CD4-positive, alpha-beta T cell treated with Interleukin-4 for 1 hour (primary cell): ENCODE results near the gene THAP11.
"Not testable (repeated sequence)": the region's sequence is repeated elsewhere in the genome, so short reads cannot be mapped to it uniquely, and the experiment has no call there.

Source experiments
- DNase-seq, 2 donors: peaks; one replicate each; pipeline ENCODE4 v3.0.0-alpha.2; 2020 to 2022

THAP11 gene

DNA sequence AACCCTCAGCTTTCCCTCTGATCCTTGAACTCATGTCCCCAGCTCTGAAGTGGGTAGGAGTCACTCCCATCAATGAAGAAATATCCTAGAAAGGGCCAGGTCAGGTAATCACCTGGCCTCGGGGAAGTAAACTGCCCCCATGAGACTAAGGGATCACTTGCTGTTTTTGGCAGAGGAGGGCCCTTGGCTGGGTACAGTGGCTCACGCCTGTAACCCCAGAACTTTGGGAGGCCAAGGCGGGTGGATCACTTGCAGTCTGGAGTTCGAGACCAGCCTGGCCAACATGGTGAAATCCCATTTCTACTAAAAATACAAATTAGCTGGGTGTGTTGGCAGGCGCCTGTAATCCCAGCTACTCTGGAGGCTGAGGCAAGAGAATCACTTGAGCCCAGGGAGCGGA is 21.9 kb downstream of the THAP11 start:
- not testable (repeated sequence) for DNase-seq

GRCh38 chr16:67864594-67864993 is 22.5 kb downstream of the THAP11 start:
- DNase-seq, result no peak

GRCh38 chr16:67865318-67865717 is 23.2 kb downstream of the THAP11 start:
- DNase-seq, result no peak

GRCh38 chr16:67868290-67868689 is 26.2 kb downstream of the THAP11 start:
- no peak for DNase-seq

DNA sequence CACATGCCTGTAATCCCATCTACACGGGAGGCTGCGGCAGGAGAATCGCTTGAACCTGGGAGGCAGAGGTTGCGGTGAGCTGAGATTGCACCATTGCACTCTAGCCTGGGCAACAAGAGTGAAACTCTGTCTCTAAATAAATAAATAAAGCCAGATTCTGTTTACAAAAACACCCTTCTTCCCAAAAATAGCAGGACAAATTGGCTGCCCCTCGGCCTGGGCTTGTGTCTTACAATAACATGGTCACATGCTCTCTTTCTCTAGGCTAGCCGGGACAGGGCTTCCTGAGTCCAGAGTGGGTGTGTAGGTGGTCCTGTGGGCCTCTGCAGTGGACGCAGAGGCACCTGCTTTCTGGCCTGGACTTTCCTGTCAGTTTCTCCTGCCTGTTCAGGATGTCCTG is 27.5 kb downstream of the THAP11 start:
- no peak for DNase-seq

- DNase-seq, result no peak
Measured at GRCh38 chr16:67871256-67871655, 29.1 kb downstream of the THAP11 start.

GRCh38 chr16:67872131-67872630 is 30.1 kb downstream of the THAP11 start:
- DNase-seq, result no peak

DNA sequence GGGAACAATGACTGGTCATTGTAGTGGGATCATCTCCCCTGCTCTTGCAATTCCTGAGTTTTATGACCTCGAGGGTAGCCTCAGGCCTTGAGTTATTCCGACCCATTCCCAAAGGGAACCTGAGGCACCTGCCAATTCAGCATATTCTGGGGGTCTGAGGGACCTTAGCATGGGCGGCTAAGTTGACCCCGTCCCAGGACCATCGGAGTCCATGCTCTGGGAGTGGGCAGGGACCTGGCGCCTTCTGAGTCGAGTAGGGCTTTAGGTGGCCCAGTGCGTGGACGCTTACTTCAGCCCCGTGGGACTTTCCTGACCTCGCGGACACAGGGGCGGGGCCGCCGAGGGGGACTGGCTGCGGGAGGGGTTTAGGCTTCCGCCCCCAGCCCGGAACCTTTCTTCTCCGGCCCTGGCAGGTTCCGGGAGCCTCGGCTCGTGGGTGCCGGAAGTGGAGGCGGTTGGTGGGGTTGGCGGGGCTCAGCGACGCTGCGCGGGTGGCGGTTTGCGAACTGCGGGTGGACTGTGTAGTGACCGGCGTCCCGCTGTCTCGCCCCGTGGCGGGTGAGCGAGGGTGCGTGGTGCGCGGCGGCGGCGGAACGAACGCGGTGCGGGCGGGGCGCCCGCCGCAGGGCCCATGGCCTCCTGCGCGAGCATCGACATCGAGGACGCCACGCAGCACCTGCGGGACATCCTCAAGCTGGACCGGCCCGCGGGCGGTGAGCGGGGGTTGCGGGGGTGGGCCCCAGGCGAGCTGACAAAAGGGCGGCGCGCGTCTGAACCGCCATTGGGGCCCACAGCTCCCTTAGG is 30.7 kb downstream of the THAP11 start, which contains the start of gene EDC4:
Gene EDC4, plus strand, starts transcription at position 422 of the 804 bp plus-strand sequence. Its CDS starts 210 bp downstream, at position 632.
- DNase-seq, result peak; percentile 87 to 92

DNA sequence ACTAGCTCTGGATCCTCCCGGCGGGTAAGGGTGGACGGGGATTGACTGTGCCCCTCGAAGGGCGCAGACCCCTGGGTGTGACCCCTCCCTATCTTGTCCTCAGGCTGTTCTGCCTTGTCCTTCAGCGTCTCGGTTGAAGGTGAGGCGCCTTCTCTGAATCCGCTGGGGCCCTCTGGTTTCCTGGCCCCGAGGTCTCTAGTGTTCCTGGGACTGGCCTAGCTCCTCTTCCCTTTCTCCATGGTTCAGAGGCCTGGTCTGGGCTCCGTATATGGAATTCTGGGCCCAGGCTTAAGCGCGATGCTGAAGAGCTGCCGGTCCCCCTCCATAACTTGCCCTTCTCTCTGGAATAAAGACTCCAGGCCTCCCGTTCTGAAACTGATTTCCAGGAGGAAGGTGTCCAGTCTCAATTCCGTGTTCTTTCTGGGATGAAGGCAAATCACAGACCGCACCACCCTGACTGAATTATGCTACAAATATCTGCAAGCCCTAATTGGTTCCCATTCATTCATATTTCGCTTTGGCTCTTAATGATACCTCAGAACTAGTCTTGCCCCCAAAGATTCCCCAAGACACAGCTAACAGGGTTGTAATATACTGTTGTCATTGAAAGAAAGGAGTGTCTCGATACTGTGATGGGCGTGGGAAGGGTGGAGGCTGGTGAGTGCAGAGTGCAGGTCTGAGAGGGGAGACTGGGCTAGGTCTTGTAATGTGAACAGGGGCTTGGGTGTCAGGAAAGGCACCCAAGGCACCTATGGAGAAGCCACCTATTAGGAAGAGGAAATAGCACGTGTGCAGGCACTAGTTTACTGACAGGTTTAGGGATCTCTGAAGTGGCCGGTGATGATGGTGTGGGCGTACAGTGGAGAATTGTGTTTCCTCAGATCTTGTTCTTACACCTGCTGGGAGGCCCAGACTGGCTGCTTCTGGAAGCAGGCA is 31.6 kb downstream of the THAP11 start:
- DNase-seq, result no peak

- DNase-seq, result no peak
Measured at GRCh38 chr16:67874372-67874771, 32.3 kb downstream of the THAP11 start.

- DNase-seq, result no peak
Measured at GRCh38 chr16:67877064-67877463, 34.9 kb downstream of the THAP11 start.

DNA sequence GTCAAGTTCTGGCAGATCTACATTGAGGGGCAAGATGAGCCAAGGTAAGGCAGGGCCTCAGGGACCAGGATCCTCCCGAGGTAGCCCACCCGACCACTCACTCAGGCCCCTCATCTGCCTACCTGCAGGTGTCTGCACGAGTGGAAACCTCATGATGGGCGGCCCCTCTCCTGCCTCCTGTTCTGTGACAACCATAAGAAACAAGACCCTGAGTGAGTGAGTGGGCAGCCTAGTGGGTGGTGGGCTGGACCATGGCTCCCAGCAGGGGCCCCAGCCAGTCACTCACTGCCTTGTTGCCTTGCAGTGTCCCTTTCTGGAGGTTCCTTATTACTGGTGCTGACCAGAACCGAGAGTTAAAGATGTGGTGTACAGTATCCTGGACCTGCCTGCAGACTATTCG is 36.1 kb downstream of the THAP11 start:
- no peak for DNase-seq

- DNase-seq, result no peak
Measured at GRCh38 chr16:67878846-67879245, 36.7 kb downstream of the THAP11 start.

DNA sequence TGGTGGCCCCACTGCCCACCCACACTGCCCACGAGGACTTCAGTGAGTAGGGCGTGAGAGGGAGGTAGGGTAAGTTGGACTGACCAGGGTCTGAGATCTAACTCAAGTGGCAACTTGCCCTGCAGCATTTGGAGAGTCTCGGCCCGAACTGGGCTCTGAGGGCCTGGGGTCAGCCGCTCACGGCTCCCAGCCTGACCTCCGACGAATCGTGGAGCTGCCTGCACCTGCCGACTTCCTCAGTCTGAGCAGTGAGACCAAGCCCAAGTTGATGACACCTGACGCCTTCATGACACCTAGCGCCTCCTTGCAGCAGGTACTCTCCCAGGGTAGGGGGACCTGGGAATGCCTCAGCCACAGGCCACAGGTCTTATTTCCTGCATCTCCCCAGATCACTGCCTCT is 37.3 kb downstream of the THAP11 start:
- no peak for DNase-seq

DNA sequence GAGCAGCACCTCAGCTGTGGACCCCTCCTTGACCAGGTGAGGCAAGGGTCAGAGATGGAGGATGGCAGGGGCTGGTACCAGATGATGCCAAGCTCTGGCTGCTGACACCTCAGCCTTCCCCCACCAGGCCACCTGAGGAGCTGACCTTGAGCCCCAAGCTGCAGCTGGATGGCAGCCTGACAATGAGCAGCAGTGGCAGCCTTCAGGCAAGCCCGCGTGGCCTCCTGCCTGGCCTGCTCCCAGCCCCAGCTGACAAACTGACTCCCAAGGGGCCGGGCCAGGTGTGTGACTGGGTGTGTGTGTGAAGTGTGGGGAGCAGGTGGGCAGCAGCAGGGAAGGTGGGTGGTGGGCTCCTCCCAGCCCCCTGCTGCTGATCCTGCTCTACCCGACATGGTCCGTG is 37.8 kb downstream of the THAP11 start:
- no peak for DNase-seq

DNA sequence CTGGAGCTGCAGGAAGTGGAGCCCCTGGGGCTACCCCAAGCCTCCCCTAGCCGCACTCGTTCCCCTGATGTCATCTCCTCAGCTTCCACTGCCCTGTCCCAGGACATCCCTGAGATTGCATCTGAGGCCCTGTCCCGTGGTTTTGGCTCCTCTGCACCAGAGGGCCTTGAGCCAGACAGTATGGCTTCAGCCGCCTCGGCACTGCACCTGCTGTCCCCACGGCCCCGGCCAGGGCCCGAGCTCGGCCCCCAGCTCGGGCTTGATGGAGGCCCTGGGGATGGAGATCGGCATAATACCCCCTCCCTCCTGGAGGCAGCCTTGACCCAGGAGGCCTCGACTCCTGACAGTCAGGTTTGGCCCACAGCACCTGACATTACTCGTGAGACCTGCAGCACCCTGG is 38.5 kb downstream of the THAP11 start:
- no peak for DNase-seq

- no peak for DNase-seq
Measured at GRCh38 chr16:67881621-67882161, 39.6 kb downstream of the THAP11 start.

GRCh38 chr16:67882374-67883145 is 40.4 kb downstream of the THAP11 start:
- DNase-seq, result no peak

GRCh38 chr16:67883146-67883871 is 41.2 kb downstream of the THAP11 start:
- DNase-seq, result no peak

DNA sequence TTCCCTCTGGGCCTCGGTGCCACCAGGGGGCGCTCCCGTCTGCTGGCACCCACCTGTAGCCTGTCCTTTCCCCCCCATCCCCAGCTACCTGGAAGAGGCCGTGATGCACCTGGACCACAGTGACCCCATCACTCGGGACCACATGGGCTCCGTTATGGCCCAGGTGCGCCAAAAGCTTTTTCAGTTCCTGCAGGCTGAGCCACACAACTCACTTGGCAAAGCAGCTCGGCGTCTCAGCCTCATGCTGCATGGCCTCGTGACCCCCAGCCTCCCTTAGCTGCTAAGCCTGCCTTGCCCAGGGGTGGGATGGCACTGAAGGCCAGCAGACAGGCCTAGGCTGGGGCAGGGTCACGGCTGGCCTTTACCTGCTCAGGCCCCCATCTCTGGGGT is 41.7 kb downstream of the THAP11 start:
- peak; percentile 69 to 74 for DNase-seq

GRCh38 chr16:67884684-67885083 is 42.6 kb downstream of the THAP11 start, which contains the start of gene NRN1L:
Gene NRN1L (plus strand): TSS chr16:67884885. CDS start chr16:67884904, 19 bp downstream.
- no peak for DNase-seq

DNA sequence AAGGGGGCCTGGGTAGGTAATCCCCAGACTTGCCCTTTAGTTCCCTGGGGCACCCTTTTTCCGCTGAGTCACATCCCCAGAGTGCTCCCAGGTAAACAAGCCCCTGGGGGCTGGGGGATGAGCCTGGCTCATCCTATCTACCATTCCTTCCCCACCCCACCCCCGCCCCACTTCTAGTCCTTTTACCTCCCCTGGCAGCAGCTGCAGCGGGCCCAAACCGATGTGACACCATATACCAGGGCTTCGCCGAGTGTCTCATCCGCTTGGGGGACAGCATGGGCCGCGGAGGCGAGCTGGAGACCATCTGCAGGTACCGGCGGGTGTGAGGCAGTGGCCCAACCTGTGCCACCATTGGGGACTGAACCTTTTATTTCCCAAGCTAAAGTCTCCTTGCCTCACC is 43.4 kb downstream of the THAP11 start:
- no peak for DNase-seq
